AML-193 (cell line): ENCODE data around the gene ZDHHC22.

Experiments used
- DNase-seq, 2 experiments: peaks; one replicate each; lab custom pipeline; 2025; lab: John Stamatoyannopoulos, UW

ZDHHC22 gene

DNA sequence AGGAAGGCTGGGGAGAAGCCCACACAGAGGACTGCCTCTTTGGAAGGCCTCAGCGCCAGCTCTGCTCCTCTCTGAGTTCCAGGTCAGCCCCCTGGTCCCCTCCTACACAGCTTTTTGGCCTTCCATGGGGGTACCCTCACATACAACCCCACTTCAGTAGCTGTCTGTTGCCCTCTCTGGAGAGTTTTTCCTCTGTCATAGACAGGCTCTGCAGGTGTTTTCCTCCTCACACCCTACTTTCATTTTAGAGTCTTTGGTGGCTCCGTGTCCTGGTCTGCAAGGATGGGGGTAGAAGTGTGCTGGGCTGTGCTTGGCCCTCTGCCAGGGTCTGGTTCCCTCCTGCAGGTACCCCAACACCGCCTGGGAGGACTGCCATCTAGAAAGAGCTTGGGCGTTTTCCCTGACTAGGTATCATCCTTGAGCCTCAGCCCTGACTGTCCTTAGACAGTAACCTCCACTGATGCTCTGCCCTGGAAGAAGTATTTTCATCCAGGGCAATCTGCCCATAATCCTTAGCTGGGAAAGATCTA is 15.1 kb downstream of the ZDHHC22 start:
- no peak for DNase-seq

DNA sequence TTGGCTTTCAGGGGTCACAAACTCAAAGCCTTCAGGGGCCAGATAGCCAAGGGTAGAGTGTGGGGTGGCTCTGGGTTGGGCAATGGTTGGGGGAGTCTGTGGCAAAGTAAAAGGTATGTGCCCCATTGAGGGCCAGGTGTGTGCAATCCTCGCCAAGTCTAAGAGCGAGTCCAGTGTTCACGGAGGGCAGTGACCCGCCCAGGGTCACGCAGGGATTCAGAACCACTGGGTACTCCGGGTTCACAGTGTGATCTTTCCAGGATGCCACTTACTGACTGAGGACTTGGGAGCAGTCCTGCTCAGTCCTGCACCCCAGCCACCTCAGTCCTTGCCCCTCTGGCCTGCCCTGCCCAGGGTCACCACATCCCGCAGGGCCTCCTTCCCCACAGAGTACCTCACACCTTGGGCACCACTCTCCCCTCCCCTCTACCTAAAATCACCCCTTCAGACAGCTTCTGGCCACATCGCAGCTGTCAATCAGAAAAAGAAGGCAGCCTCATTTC is 15.7 kb downstream of the ZDHHC22 start:
- no peak for DNase-seq

DNA sequence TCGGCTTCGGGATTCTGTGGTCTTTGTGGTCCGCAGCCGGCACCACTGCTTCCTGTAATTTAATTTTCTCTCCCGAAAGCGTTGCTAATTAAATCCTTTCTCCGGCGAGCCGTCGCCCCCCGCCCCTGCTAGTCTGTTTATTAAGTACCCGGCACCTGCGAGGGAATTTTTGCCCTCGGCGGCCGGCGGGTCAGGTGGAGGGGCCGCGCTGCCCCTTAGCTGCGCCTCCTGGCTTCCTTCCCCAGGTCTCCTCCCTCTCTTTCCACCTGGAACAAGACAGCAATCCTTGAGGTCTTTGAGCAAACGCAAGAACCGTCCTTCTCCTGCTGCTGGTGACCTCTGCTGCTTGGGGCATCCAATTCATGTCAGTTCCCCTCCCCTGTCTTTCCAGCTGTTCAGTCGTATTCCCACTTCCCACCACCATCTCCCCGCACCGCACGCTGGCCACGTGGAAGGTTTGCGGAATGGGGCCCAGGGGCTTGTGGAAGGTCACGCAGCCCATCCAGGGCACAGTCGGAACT is 16.2 kb downstream of the ZDHHC22 start:
- no peak for DNase-seq

DNA sequence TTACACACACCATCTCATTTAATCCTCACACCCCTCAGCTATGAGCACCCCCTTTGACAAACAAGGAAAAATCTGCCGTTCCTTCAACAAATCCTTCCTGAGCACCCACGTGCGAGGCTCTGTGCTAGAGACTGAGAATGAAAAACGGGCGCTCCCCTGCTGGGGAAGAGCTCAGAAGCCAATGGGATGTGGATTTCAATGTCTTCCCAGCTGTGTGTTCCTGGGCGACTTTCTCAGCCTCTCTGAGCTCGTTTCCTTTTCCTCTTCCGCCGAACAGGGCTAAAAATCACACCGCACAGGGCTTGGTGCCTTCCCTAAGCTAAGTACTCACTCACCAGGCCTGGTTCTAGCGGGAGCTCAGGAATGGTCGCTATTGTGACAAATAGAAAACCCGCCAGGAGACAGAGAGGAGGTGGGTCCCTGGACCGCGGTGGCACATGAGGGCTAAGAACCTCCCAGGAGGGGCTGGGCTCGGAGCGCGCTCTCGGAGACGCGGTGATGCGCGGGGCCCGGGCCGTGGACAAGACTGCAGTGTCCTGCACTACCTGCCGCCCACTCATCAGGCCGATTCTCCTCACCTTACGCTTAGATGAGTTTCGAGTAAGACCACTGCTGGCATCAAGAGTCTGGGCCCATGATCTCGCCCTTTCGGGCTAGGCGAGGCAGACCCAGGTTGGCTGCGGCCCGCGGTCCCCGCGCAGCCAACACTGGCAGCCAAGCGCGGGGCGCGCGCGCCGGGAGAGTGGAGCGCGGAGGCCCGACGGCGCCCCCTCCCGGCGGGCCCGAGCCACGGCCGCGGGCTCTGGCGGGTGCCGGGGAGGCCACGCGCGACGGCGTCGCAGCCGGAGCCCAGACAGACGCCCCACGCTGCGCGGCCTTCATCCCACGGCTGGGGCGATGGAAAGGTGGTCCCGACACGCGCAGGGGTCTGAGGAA is 17.0 kb downstream of the ZDHHC22 start:
- DNase-seq = no peak

DNA sequence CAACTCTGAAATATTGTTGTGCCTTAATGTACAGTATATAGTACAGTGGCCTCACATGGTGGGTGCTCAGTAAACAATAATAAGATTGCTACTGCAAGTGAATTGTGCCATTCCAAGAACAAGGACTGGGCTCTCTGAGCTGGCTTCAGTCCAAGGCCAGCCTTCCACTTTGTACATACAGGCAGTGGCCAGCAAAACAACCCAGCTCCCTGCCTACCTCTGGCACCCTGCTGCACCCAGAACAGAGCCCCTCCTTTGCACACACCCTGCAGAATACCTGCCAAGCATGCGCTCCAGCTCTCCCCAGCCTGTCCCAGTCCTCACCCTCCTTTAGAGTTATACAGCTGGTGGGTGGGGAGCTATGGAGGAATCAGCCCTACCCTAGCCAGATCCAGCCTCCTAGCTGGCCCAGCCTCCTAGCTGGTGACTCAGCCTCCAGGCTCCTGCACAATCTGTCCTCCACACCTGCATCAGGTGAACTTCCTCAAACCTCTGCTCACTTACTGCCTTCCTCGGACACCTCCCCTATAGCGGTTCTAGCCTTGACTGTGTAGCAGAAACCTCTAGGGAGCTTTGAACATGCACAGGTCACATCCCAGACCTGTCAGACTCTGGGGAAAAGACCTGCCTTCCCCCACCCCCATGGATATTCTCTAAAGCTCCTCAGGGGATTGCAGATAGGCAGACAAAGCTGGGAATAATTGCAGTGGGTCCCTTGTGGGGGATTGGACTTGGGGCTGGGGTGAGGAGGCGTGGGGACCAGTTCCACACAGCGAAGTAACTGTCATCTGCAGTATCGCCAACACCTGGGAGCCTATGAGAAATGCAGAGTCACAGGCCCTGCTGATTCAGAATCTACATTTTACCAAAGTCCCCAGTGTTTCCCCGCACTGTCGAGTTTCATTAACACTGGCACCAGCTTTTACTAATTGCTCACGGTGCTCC is 17.9 kb downstream of the ZDHHC22 start:
- no peak for DNase-seq

DNA sequence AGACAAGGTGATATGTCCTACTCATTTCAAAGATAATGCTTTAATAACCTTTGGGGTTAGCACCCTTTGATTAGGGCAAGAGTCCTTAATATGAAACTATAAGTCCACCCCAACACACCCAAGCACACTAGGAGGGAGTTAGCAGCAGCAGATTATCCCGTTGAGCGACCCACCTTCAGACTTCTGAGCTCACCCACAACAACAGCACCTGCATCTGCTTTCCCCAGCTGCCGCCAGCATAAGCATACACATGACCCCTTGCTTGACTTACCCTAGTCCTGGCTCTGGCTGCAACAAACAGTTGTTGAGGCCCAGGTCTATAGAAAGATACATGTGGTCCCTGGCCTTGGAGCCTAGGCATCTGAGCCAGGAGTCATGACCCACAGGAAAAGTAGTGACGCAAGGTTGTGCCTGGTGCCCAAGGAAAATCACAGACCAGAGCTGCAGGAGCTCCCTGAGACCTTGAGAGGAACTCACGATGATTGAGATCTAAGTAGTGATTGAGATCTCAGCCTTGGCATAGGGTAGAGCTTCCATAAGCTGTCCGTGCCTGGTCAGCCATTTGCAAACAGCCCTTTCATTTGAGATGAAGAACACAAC is 19.0 kb downstream of the ZDHHC22 start:
- no peak for DNase-seq

DNA sequence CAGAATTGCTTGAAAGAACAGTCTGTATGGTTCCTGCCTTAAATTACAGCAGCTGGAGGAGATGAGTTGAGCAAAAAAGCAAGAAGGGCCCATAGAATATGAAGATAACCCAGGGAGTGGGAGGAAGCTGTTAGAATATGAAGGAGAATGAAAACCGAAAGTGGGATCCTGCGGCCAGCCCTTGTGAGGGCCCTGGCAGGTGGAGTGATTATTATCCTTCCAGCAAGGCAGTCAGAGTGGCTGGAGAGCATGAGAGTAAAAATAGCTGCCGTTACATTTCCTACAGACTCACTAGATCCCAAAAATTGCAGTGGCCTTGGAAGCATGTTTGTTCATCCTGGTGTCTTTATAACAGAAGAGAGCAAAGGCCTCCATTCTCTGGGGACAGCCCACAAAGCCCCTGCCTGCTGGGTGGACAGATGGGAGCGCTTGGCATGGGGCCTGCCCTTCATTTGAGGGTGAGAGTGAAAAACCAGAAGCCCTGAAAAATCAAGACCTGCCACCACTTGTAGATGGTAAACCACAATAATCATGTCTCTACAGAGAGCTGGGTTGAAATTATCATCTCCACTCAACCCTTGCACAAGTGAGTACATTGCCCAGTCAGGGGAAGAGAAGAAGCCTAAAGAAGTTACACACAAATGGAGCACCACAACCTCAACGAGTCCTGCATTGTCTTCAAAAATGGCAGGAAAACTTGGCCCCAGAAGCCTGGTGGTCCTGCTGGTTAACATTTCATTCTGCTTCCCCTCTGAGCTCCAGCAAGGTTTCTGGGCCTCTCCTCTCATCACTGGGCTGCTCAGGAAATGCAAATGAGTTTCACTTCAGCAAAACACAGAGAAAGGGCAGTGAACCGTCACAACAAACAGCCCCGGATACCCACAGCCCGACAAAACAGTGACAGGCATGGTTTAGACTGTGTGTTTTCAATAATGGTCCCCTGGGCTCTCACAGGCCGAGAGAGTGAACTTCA is 20.5 kb downstream of the ZDHHC22 start:
- no peak for DNase-seq

DNA sequence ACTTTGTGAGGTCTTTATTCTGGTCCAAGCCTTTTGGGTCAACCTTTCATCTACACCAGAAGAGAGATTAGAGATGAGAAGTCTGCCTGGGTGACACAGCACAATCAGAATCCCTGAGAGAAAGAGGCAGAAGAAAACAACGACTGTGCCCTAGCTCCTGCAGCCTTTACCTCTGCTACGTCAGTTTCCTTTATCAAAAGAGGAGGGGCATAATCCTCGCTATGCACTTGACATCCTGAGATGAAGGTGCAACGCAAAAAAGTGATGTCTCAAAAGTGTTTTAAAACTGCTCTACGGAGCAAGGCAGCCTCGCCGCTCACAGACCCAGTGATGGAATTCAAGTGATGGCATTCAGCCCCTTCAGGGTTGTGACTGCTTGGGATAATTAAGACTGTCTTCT is 21.7 kb downstream of the ZDHHC22 start:
- no peak for DNase-seq

DNA sequence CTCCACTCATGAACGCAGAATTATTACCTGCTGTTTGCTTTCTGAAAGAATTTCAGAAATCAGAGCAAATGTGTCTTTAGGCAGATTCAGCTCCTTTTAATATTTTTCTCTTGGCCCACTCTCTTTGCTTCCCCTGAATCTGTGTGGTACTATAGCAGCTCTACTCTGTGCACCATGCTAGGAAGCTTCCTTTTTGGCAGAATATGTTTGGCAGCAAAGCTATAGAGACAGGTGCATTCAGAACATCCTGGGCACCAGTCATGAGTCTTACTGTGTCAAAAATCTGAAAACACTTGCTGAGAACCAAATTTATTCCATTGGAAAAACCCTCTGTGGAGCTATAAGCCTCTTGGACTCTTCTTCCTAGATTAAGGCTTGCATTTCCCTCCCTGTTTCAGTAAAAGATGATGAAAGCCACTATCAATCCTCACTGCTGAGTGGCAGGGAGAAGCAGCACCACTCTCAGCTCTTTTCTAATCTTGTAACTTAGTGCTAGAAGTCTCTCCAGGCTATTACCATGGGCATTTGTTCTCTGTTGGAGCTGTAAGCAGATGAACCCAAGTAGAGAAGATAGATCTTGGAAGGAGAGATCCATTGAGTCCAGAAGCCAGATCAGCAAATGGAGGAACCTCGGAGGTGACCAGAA is 25.3 kb downstream of the ZDHHC22 start:
- DNase-seq = no peak

DNA sequence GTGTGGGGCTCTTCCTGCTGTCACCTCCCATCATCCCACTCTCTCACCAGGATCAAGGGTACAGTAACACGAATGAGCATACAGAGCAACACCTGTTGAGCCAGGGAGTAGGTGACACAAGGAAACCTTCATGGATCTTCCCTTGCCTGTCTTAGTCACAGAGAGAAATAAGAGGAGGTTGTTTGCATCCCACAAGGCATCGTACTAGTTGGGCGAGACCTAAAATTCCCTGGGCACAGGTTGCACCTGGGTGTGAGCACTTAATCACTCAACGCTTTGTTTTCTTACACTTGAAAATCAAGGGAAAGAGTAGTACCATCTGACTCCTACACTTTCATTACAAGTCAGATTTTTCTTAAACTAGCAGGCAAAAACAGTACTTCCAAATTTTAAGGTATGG is 27.0 kb downstream of the ZDHHC22 start:
- no peak for DNase-seq

DNA sequence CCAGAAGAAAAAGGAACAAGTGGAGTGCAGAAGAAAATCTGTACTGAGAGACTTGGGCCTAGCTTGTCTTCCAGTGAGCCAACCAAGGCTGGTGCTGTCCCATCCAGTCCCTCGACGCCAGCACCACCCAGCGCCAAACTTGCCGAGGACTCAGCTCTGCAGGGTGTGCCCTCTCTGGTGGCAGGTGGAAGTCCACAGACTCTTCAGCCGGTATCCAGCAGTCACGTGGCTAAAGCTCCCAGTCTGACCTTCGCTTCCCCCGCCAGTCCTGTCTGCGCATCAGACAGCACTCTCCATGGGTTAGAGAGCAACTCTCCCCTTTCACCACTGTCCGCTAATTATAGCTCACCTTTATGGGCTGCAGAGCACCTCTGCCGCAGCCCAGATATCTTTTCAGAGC is 27.9 kb downstream of the ZDHHC22 start:
- no peak for DNase-seq

DNA sequence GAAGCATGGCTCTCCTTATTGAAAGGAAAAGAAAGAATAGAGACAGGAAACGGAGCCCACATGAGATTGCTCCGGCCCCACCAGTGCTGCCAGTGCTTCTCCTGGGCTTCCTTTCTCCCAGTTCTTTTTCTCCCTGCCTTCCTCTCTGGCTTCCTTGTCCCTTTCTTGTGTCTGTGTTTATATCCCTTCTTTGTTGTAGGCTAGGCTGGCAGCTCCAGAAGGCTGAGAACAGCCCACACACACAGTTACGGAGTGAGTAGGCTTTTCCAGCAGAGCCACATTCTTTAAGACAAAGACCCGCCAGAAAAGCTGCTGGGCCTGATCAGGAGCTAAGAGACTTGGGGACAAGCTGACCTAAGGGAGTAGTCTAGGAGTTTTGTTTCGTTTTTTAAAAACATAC is 30.6 kb downstream of the ZDHHC22 start:
- DNase-seq = no peak

DNA sequence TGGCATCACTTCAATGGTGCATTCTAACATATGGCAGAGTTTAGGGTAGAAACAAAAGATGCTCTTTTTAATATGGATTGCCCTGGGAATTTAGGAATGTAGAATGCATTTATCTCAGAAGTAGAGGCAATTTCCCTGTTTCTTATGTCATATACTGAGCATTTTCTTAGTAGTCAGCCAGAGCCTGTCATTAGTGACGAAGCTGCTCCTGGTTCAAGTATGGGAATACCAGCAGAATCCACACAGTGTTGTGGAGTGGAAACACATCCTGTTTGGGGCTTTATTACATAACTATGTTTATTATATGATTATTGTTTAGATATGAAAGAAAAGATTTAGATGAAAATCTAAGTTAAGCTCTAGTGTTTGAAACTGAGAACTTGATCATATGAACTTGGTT is 31.3 kb downstream of the ZDHHC22 start:
- DNase-seq = no peak

DNA sequence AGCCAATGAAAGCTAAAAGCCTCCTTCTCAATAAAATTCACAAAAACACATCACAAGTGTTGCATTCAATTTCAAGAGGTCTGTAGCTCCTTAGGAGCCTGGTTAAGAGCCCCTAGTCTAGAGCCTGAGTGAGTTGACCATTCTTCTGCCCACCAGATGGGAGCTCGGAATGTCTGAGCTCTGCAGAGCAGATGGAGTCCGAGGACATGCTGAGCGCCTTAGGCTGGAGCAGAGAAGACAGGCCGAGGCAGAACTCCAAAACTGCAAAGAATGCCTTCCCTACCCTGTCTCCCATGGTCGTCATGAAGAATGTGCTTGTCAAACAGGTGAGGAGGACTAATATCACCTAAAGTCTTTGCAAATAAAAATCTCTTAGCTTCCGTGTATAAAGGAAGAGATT is 31.9 kb downstream of the ZDHHC22 start:
- no peak for DNase-seq

DNA sequence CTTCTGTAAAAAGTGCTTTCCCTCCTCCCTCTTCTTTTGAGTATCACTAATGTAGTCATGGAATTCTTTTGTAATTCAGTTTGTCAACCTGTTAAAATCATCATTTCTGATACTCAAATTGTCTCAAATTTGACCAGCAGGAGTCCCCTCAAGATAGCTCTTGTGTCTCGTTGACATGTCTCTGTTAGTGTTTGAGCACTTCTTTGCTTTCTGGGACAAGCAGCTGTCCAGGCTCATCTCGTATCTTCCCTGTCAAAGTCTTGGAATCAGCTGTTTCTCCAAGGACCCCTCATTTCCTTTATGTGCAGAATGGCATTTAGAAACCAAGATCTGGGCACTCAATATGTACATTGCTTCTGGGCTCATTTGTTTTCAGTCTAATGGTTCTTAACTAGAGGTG is 32.8 kb downstream of the ZDHHC22 start:
- no peak for DNase-seq

DNA sequence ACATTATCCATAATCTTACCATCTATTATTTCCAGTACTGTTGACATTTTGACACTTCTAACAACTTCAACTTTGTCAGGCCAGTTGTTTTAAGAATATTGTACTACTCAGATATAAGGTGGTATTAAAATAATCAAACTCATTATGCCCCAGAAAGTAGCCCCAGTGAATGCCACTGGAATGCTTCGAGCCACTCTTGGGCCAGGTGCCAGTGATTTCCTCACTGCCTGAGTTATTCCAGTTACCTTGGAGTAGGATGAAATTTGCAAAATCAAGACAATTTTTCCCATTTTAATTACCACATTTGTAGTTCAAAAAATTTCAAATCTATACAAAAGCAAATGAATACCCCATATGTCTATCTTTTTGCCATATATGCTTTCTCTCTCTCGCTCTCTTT is 34.4 kb downstream of the ZDHHC22 start:
- no peak for DNase-seq

DNA sequence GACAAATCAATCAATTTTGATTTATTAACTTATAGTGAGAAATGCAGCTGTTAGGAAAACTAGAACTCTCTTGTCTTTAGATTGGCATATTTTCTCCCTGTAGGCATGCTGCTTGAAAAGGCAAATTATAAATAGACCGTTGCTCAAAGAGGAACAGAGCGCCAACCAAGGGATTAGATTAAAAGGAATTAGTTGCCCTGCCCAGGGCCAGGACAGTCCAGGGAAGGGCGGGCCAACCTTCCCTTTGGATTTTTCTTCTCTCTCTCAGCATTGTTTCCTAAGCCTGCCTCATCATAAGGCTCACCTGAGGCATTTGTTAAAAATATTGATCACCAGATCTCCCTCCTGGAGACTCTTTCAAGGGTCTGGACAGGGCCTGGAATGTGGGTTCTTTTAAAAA is 34.9 kb downstream of the ZDHHC22 start:
- DNase-seq = no peak

DNA sequence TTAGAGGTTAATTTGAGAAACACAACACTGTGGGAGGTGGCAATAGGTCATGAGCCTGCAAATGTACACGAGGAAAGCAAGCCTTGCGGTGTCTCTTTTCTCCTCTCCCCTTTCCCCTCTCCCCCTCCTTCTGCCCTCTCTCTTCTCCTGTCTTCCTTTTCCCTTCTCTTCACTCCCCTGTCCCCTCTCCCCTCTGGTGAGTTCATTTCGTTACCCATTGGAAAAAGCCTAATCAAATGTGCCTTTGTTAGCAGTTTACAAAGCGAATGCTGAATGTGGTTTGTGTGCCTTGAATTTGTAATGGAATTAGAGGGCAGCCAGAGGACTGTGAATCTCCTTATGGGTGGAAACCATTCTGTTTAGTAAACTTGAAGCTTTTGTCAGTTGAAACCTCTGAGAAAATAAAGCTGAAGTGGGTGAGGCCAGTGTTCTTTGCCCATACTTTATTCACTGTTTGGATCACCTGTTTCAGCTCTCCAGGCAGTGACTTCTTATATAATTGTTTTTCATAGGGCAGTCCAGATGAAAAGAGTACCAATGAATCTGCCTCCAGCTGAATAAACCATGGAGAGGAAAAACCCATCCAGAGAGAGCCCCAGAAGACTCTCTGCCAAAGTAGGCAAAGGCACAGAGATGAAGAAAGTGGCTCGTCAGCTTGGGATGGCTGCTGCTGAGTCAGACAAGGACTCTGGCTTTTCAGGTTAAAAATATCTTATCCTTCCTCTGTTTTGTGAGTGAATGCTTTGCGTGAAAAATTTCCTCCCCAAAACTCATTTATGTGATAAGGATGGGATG is 36.2 kb downstream of the ZDHHC22 start:
- no peak for DNase-seq

DNA sequence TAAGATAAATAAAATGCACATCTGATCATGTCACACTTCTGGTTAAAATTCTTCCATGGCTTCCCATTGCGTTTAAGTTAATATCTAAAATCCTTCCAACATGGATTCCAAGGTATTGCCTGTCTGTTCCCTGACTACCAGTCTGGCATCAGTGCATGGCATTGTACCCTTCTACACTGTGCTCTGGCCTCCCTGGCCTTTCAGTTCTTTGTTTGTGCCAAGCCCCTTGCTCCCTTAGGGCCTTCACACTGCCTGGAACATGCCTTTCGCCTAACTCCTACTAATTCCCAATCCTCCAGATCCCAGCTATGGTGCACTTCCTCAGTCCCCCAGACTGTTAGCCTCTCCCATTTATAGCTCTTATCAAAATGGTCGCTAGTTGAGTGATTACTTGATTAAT is 37.2 kb downstream of the ZDHHC22 start:
- no peak for DNase-seq
